ENCODE data around the gene TRPM8.

Gene TRPM8

GRCh38 chr2:234005126-234005525, 88.0 kb downstream of the TRPM8 start:
- DNase-seq: no peak

DNA sequence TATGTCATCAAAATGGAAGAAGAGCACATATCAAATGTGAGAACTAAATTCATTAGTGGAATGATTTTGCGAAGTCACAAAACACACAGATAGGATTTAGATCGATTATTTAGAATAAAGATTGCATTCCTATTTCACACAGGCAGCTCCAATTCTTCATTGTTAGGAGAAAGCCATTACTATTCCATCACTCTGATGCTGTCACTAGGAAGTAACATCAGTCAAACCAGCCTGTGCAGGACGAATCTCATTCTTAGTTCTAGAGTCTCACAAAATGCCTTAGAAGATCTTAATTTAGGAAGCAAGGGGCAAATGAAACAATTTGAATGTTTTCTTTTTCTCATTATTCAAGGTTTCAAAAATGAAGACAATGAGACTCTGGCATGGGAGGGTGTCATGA, 89.3 kb downstream of the TRPM8 start:
- no peak for DNase-seq

DNA sequence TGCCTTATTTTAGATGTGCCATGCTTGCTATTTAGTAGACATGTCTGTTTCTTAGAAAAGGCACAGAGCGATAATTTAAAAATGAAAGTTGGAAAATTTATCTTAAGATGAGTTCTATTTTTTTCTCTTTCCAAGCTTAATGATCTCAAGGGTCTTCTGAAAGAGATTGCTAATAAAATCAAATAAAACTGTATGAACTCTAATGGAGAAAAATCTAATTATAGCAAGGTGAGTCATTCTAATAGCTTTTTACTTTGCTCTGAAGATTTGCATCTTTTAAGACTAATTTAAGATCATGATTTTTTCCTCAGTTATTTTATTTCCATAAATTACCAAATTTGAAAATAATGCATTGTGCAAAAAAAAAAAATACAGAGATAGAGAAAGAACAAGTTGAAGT, 97.3 kb downstream of the TRPM8 start:
- no peak for DNase-seq

GRCh38 chr2:234015861-234016260, 98.7 kb downstream of the TRPM8 start:
- no peak for DNase-seq

DNA sequence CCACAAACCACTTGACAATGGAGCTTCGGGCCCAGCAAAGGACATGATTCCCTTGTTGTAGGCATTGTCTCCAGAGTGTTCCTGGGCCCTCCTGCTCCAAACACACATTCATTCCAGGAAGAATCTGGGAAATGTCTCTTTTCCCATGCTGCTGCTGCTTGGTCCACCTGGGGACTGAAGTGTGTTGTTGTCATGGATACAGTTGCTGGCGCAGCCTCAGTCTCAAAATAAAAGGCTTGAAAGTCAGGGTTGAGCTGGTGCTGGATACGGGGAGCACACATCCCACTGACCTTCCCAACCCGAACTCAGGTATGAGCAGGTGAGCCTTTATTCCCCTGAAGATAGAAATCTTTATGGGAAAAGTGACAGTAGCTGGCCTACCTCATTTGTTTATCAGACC, 102.7 kb downstream of the TRPM8 start:
- DNase-seq: no peak

- no peak for DNase-seq
Observed at GRCh38 chr2:234020332-234020731, 103.2 kb downstream of the TRPM8 start.

DNA sequence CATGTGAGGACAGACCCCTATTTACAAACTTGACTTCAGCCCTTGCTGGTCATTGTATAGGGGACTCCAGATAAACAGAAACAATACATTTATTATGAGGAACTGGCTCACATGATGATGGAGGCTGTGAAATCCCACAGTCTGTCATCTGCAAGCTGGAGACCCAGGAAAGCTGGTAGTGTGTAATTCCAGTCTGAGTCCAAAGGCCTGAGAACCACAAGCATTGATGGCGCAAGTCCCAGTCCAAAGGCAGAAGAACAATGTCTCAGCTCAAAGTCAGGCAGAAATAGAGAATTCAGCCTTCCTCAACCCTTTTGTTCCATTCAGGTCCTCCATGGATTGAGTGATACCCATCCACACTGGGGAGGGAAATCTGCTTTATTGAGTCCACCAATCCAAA, 105.3 kb downstream of the TRPM8 start:
- DNase-seq: no peak

DNA sequence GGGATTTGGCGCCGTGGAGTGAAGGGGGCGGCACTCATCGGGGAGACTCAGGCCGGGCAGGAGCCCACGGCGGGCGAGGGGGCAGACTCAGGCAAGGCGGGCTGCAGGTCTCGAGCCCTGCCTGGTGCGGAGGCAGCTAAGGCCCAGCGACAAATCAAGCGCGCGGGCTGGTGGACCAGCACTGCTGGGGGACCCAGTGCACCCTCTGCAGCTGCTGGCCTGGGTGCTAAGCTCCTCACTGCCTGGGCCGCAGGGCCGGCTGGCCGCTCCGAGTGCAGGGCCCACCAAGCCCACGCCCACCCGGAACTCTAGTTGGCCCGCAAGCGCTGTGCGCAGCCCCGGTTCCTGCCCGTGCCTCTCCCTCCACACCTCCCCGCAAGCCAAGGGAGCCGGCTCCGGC, 107.1 kb downstream of the TRPM8 start:
- DNase-seq: no peak

- no peak for DNase-seq
Observed at GRCh38 chr2:234025466-234025865, 108.3 kb downstream of the TRPM8 start.

DNA sequence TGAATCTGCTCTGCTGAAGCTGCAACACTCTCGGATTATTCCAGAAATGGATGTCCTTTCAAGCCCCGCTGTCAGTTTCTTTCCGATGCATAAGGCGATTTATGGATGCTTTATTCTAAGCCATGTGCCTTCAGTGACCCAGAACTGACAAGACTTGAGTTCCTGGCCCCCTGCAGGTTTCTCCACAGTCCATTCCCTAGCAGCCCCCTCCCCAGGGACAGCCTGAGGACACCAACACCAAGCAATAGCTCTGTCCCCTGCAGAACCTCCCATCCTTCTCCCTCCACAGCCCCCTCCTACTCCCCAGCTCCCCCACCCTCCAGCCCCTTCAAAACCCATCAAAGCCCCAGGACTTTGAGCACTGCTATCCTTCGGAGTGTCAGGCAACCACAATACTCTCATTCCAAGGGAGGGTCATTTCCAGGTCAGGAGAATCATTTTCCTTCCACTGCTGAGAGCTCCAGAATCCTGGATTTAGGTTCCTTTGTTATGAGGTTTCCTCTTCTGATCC, 108.8 kb downstream of the TRPM8 start:
- peak; percentile 58 for DNase-seq

- no peak for DNase-seq
Observed at GRCh38 chr2:234026693-234027254, 109.6 kb downstream of the TRPM8 start.

GRCh38 chr2:234027641-234028040, 110.5 kb downstream of the TRPM8 start:
- DNase-seq: no peak

- DNase-seq: no peak
Observed at GRCh38 chr2:234029150-234029733, 112.1 kb downstream of the TRPM8 start.

DNA sequence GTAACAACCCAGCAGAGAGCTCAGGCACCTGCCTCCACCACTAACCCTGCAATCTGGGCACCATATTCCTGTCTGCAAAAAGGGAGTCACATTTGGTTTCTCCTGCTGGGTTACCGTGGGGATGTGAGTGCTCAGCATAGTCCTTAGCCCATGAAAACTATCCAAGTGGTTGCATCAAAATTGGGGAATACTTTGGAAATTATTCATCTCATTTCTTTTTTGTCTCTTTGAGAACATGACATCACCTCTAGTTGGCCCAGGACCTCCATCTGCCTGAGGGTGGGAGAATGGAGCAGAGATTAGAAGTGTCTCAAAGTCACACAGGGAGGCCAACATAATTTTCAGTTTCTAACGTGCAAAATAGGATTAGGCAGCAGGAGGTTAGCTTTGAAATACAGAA, 114.0 kb downstream of the TRPM8 start:
- DNase-seq: no peak

DNA sequence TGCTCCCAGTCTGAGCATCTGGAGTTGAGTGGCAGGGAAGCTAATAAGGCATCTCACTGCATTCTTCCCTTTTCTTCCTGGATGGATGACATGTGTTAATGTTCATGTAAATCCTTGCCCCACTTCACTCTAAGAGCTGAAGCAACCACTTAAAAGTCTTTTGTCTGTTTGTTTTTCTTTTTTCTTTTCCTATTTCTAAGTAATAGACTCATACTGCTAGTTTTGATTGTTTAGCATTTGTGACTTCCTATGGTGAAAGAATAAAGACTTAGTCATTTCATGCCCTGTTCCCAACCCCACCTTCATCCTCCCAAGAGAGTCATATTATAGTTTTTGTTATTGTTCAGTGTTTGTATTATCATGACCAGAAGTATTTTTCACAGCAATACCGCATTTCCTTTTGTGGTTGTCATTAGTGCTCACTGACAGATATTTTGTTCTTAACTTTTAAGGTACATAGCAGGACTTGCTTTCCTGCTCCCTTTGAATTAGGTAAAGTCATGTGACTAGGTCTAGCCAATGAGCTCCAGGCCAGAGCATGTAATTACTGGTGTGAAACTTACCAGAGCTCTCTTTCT, 115.2 kb downstream of the TRPM8 start:
- DNase-seq: peak; percentile 68

DNA sequence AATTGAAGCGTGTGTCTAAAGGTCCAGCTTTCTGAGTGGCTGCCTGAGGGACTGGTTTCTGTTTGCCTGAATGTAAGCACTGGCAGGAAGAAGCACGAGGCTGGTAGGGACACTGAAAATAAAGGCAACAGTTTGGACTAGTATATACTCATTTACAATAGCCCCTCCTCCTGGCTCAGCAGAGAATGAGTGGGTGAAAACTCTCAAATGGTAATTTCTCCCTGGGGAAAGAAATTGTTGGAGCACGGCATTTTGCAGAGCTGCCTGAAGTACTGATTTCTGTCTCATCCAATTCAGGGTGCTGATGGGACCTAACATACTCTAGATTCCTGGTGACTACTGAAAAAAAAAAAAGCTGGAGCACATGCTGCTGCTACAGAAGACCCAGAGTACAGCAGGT, 116.0 kb downstream of the TRPM8 start:
- no peak for DNase-seq

DNA sequence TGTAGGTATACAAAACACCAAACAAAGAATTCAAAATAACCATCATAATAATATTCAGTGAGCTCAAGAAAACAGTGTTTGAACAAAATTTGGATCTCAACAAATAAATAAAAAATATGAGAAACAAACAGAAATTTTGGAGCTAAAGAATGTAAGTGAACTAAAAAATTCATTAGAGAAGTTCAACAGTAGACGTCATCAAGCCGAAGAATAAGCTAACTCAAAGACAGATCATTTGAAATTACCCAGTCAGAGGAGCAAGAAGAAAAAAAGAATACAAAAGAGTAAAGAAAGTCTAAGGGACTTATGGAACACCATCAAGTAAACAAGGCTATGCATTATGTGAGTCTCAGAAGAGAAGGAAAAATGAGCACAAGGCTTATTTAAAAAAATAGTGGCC, 116.7 kb downstream of the TRPM8 start:
- no peak for DNase-seq

- no peak for DNase-seq
Observed at GRCh38 chr2:234038076-234038802, 121.1 kb downstream of the TRPM8 start.

DNA sequence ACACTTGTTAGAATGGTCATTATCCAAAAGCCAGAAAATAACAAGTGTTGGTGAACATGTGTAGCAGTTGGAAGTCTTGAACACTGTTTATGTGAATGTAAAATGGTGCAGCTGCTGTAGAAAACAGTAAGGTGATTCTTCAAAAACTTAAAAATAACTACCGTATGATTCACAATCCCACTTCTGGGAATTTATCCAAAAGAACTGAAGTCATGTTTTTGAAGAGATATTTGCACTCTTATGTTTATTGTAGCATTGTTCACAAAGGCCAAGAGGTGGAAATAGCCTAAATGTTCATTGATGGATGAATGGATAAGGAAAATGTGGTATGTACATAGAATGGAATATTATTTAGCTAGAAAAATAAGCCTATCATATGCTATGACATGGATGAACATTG, 127.0 kb downstream of the TRPM8 start:
- DNase-seq: peak; percentile 76

- no peak for DNase-seq
Observed at GRCh38 chr2:234046521-234046920, 129.3 kb downstream of the TRPM8 start.

GRCh38 chr2:234047361-234047760, 130.2 kb downstream of the TRPM8 start:
- DNase-seq: no peak

DNA sequence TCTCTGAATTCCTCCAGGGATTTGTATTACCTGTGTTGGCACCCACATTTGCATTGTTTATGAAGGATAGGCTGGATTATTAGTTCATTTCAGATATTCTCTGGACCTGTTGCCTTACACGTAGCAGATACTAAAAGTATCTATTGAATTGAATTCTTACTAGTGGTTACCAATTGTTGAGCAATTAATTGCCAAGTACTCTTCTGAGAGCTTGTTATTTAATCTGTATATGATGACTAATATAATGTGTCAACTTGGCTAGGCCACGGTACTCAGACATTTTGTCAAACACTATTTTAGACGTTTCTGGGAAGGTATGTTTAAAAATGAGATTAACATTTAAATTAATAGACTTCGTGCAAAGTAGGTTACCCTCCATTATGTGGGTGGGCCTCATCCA, 130.9 kb downstream of the TRPM8 start:
- no peak for DNase-seq

DNA sequence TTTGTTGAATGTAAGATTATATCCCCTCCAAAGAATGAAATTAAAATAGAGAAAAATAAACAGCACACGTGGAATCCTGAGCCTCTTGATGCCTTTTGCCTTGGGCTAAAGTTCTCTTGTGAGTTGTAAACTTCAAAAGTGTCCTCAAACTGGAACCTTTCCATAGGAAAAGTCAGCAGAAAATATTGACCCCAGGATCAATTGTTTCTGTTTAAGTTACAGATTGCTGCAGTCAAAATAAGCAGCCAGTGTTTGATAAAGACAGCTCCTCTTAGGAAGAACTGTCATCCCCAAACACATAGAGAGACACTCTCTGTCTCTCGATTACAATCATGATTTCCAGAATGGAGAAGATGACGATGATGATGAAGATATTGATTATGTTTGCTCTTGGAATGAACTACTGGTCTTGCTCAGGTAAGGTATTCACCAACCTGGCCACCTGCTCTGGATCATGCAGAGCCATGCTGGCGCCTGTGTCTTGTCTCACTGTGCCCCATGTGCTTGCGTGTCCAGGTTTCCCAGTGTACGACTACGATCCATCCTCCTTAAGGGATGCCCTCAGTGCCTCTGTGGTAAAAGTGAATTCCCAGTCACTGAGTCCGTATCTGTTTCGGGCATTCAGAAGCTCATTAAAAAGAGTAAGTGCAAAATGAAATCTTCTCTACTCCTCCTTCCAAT, 133.4 kb downstream of the TRPM8 start, which contains the start of gene SPP2:
Gene SPP2 (plus strand): TSS at position 248 of the 681 bp plus-strand sequence. CDS start 85 bp downstream, at position 333.
- DNase-seq: no peak

All from fibroblast of skin of right quadriceps (primary cell).